Kasumi-1 (cell line): ENCODE data around the gene ENTR1.

Source experiments
- DNase-seq, 2 experiments: peaks; one replicate each; lab custom pipeline; 2025; lab: John Stamatoyannopoulos, UW

ENTR1 gene

GRCh38 chr9:136410500-136411287, at the start of gene ENTR1, which contains the start of gene PMPCA:
TSS of gene ENTR1 (minus strand) at chr9:136410614. CDS start at chr9:136410397, 217 bp downstream.
TSS of gene PMPCA (plus strand) at chr9:136410658. CDS start at chr9:136410669, 11 bp downstream.
- DNase-seq = peak; percentile 77 to 86

GRCh38 chr9:136459425-136459824, 49.0 kb upstream of the ENTR1 start:
- DNase-seq = no peak

GRCh38 chr9:136457326-136457725, 46.9 kb upstream of the ENTR1 start:
- DNase-seq = no peak

GRCh38 chr9:136456258-136456657, 45.8 kb upstream of the ENTR1 start:
- DNase-seq = no peak

GRCh38 chr9:136455043-136456002, 44.9 kb upstream of the ENTR1 start:
- no peak for DNase-seq

- DNase-seq = no peak
Observed at GRCh38 chr9:136454026-136454796, 43.8 kb upstream of the ENTR1 start.

- DNase-seq = no peak
Observed at GRCh38 chr9:136453326-136453725, 42.9 kb upstream of the ENTR1 start.

- no peak for DNase-seq
Observed at GRCh38 chr9:136451221-136451877, 40.9 kb upstream of the ENTR1 start.

GRCh38 chr9:136448655-136449054, 38.2 kb upstream of the ENTR1 start:
- DNase-seq = no peak

- DNase-seq = no peak
Observed at GRCh38 chr9:136447173-136447778, 36.9 kb upstream of the ENTR1 start.

GRCh38 chr9:136445799-136446198, 35.4 kb upstream of the ENTR1 start:
- DNase-seq = no peak

- no peak for DNase-seq
Observed at GRCh38 chr9:136444102-136444501, 33.7 kb upstream of the ENTR1 start.

- no peak for DNase-seq
Observed at GRCh38 chr9:136443687-136444086, 33.3 kb upstream of the ENTR1 start.

GRCh38 chr9:136443087-136443486, 32.7 kb upstream of the ENTR1 start:
- no peak for DNase-seq

GRCh38 chr9:136442265-136442664, 31.9 kb upstream of the ENTR1 start:
- DNase-seq = no peak

GRCh38 chr9:136441681-136442245, 31.3 kb upstream of the ENTR1 start:
- DNase-seq = no peak

- no peak for DNase-seq
Observed at GRCh38 chr9:136441191-136441680, 30.8 kb upstream of the ENTR1 start.

GRCh38 chr9:136439481-136440408, 29.3 kb upstream of the ENTR1 start, which contains the start of gene INPP5E:
TSS of gene INPP5E (minus strand) at chr9:136439845. CDS start at chr9:136439419, 426 bp downstream.
- DNase-seq = peak; percentile 22 to 28
